ENCODE results near the gene ELMO1. TPM values are rescaled to one million over a fixed set of nuclear protein-coding genes. Genes with fewer than 3 reads are reported as not detected.

ELMO1 gene
- total RNA-seq, 1 donor from 2014 or later, result 151 TPM

DNA sequence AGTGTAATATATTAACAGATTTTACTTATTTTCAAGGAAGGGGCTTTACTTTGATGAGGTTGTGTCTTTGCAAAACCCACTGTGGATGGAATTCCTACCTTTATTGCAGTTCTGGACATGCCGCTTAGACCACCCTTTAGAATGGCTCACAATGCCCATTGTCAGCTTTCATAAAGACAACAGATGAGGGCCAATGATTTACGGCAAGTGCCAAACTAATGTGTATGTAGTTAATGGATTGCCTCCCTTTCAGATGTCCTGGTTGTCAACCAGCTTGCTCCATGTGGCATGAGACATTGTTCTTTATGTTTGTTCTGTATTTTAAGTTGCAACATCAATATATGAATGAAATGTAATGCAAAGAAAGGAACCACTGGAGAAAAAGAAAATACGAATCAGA, 35.0 kb upstream of the ELMO1 start:
- Mint-ChIP-seq H3K4me1 (ENCODE audit: unreplicated experiment) (peaks cover 14% of the 10 kb centered on the region), H3K36me3 (ENCODE audit: low read depth, unreplicated experiment) (peaks cover 7% of the 10 kb centered on the region), H3K9me3 (ENCODE audit: unreplicated experiment) (no peaks in the 10 kb centered on the region), H3K27ac (ENCODE audit: unreplicated experiment) (no peak overlapping the region), H3K27me3 (ENCODE audit: unreplicated experiment) (no peaks in the 10 kb centered on the region), H3K4me3 (ENCODE audit: unreplicated experiment) (no peak overlapping the region)
- DNase-seq (ENCODE audit: low spot score), result no peak
- TF ChIP-seq CTCF (IDR thresholded peaks at IDR 0.05; ENCODE audit: unreplicated experiment), result no peak

DNA sequence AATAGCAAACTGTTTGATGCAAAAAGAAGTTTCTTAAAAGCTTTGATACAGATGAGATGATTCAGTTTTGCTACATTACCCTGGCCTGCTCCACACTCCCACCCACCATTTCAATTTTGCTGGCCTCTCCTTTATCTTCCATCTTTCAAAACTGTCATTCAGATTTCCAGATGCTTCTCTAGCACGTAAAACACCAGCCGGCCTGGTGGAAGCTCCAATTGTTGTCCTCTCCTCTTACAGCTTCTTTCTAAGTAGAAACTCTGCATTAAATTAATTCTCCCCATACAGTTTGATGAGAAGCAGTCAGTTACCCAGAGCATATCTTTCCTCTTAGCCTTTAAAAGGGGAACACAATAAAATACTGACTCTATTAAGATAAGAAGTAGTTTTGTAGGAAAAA, 34.3 kb upstream of the ELMO1 start:
- no peak for DNase-seq (ENCODE audit: low spot score)
- Mint-ChIP-seq H3K4me3 (ENCODE audit: unreplicated experiment) (no peak overlapping the region), H3K4me1 (ENCODE audit: unreplicated experiment) (peaks cover 14% of the 10 kb centered on the region), H3K36me3 (ENCODE audit: low read depth, unreplicated experiment) (peaks cover 3% of the 10 kb centered on the region), H3K9me3 (ENCODE audit: unreplicated experiment) (no peaks in the 10 kb centered on the region), H3K27ac (ENCODE audit: unreplicated experiment) (no peak overlapping the region), H3K27me3 (ENCODE audit: unreplicated experiment) (no peaks in the 10 kb centered on the region)
- no peak for TF ChIP-seq CTCF (IDR thresholded peaks at IDR 0.05; ENCODE audit: unreplicated experiment)

GRCh38 chr7:37482505-37482904, 33.8 kb upstream of the ELMO1 start:
- H3K36me3 Mint-ChIP-seq (ENCODE audit: low read depth, unreplicated experiment), result peaks cover 3% of the 10 kb centered on the region
- no peak overlapping the region for H3K4me3 Mint-ChIP-seq (ENCODE audit: unreplicated experiment)
- H3K27ac Mint-ChIP-seq (ENCODE audit: unreplicated experiment), result no peak overlapping the region
- H3K27me3 Mint-ChIP-seq (ENCODE audit: unreplicated experiment), result no peaks in the 10 kb centered on the region
- no peaks in the 10 kb centered on the region for H3K9me3 Mint-ChIP-seq (ENCODE audit: unreplicated experiment)
- H3K4me1 Mint-ChIP-seq (ENCODE audit: unreplicated experiment), result peaks cover 14% of the 10 kb centered on the region
- TF ChIP-seq CTCF (IDR thresholded peaks at IDR 0.05; ENCODE audit: unreplicated experiment), result no peak
- DNase-seq (ENCODE audit: low spot score), result no peak

DNA sequence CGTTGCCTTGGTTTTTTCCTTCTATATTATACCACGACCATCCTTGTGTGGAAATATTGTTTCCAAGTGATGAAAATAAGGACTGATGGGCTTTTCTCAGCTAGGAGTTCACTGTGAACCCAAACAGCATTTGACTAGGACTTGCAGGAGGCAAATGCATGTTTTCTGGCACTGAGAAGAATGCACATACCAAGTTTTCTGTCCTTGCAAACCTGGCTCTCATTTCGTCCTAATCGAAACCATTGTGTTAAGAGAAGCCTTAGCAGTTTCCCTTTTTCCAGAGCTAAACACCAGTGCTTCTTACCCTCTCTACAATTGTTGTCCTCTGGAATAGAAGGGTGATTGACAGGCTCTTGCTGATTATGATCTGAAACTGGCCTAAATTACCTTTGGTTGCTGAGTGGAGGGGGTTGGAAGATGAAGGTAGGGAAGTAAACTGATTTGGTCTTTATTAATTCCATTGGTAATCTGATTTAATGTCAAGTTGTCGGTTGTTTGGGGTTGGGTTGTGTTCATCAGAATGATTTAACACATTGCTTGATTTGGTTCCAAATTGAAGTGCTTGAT, 33.1 kb upstream of the ELMO1 start:
- no peak for TF ChIP-seq CTCF (IDR thresholded peaks at IDR 0.05; ENCODE audit: unreplicated experiment)
- Mint-ChIP-seq H3K4me3 (ENCODE audit: unreplicated experiment) (no peak overlapping the region), H3K27ac (ENCODE audit: unreplicated experiment) (no peak overlapping the region), H3K4me1 (ENCODE audit: unreplicated experiment) (peaks cover 14% of the 10 kb centered on the region), H3K9me3 (ENCODE audit: unreplicated experiment) (no peaks in the 10 kb centered on the region), H3K36me3 (ENCODE audit: low read depth, unreplicated experiment) (peaks cover 3% of the 10 kb centered on the region), H3K27me3 (ENCODE audit: unreplicated experiment) (no peaks in the 10 kb centered on the region)
- DNase-seq (ENCODE audit: low spot score), result no peak

- no peak for TF ChIP-seq CTCF (IDR thresholded peaks at IDR 0.05; ENCODE audit: unreplicated experiment)
- Mint-ChIP-seq H3K27ac (ENCODE audit: unreplicated experiment) (no peak overlapping the region), H3K36me3 (ENCODE audit: low read depth, unreplicated experiment) (peaks cover under 1% of the 10 kb centered on the region), H3K9me3 (ENCODE audit: unreplicated experiment) (no peaks in the 10 kb centered on the region), H3K4me1 (ENCODE audit: unreplicated experiment) (peaks cover 14% of the 10 kb centered on the region), H3K4me3 (ENCODE audit: unreplicated experiment) (no peak overlapping the region), H3K27me3 (ENCODE audit: unreplicated experiment) (no peaks in the 10 kb centered on the region)
- DNase-seq (ENCODE audit: low spot score), result no peak
These were observed 32.5 kb upstream of the ELMO1 start for GRCh38 chr7:37481154-37481553.

Data from endothelial cell (in vitro differentiated cells).